NCI-H2227 treated with DMSO at 0.1 percent for 48 hours (cell line): Measurements from ENCODE around the gene INO80.
"Not testable (repeated sequence)": the region's sequence is repeated elsewhere in the genome, so short reads cannot be mapped to it uniquely, and the experiment has no call there.

Experiments used
- DNase-seq: peaks from one replicate; lab custom pipeline; 2025; lab: John Stamatoyannopoulos, UW

Gene INO80

GRCh38 chr15:41116116-41116961 lies at the start of gene INO80:
TSS of gene INO80 (minus strand) at chr15:41116280. CDS start at chr15:41096310, 19,970 bp downstream.
- peak; percentile 93 for DNase-seq

GRCh38 chr15:41161736-41162135 lies 45.7 kb upstream of the INO80 start:
- DNase-seq = no peak

- no peak for DNase-seq
Observed at GRCh38 chr15:41161336-41161735, 45.3 kb upstream of the INO80 start.

GRCh38 chr15:41160639-41161315 lies 44.7 kb upstream of the INO80 start:
- DNase-seq = no peak

- no peak for DNase-seq
Observed at GRCh38 chr15:41154412-41154811, 38.3 kb upstream of the INO80 start.

- no peak for DNase-seq
Observed at GRCh38 chr15:41153733-41154132, 37.7 kb upstream of the INO80 start.

- DNase-seq = no peak
Observed at GRCh38 chr15:41151451-41152005, 35.4 kb upstream of the INO80 start.

GRCh38 chr15:41150279-41150678 lies 34.2 kb upstream of the INO80 start:
- DNase-seq = no peak

- no peak for DNase-seq
Observed at GRCh38 chr15:41148065-41148464, 32.0 kb upstream of the INO80 start.

- no peak for DNase-seq
Observed at GRCh38 chr15:41139619-41140018, 23.5 kb upstream of the INO80 start.

- not testable (repeated sequence) for DNase-seq
Observed at GRCh38 chr15:41139112-41139511, 23.0 kb upstream of the INO80 start.

GRCh38 chr15:41135580-41135979 lies 19.5 kb upstream of the INO80 start:
- not testable (repeated sequence) for DNase-seq

- no peak for DNase-seq
Observed at GRCh38 chr15:41133454-41133853, 17.4 kb upstream of the INO80 start.

GRCh38 chr15:41132094-41132493 lies 16.0 kb upstream of the INO80 start:
- not testable (repeated sequence) for DNase-seq

GRCh38 chr15:41128174-41128902 lies 12.3 kb upstream of the INO80 start:
- DNase-seq = no peak

- DNase-seq = no peak
Observed at GRCh38 chr15:41125931-41126642, 10.0 kb upstream of the INO80 start.

- no peak for DNase-seq
Observed at GRCh38 chr15:41125063-41125669, 9.1 kb upstream of the INO80 start.

- no peak for DNase-seq
Observed at GRCh38 chr15:41124058-41124457, 8.0 kb upstream of the INO80 start.

GRCh38 chr15:41122849-41123248 lies 6.8 kb upstream of the INO80 start:
- DNase-seq = no peak

- DNase-seq = no peak
Observed at GRCh38 chr15:41121951-41122350, 5.9 kb upstream of the INO80 start.

GRCh38 chr15:41116962-41117252 lies 827 bp upstream of the INO80 start:
- no peak for DNase-seq
